SK-N-SH treated with all-trans-retinoic acid at 6 μM for 48 hours (cell line): ENCODE data around the gene ATF6.

Experiments
- ATAC-seq: fragments of 200-7000 bp; cut with Tn5 transposase; 3 replicates; pipeline ENCODE4 v1.9.1; 2020; ENCODE audit warnings: mild to moderate bottlenecking, moderate library complexity
- ARNTL ChIP-seq: fragments of 450-650 bp; formaldehyde crosslinking; IDR thresholded peaks from 2 replicates; pipeline ENCODE4 v1.5.0; 2020; ENCODE audit warnings: low read depth, mild to moderate bottlenecking, moderate library complexity, borderline replicate concordance
- CREB5 ChIP-seq: fragments of 250-450 bp; sonication (Bioruptor Pico); IDR thresholded peaks from 2 replicates; pipeline ENCODE4 v1.5.1; 2020; ENCODE audit warnings: low read depth, mild to moderate bottlenecking, moderate library complexity
- CSDC2 ChIP-seq: fragments of 250-450 bp; sonication (Bioruptor Pico); IDR thresholded peaks from 2 replicates; pipeline ENCODE4 v1.5.0; 2020; ENCODE audit warnings: mild to moderate bottlenecking, moderate library complexity
- CSRNP3 ChIP-seq: fragments of 250-450 bp; sonication (Bioruptor Pico); IDR thresholded peaks from 2 replicates; pipeline ENCODE4 v1.5.1; 2021; ENCODE audit warnings: mild to moderate bottlenecking, moderate library complexity
- ESRRG ChIP-seq: fragments of 250-450 bp; sonication (Bioruptor Pico); IDR thresholded peaks from 2 replicates; pipeline ENCODE4 v1.6.1; 2021; ENCODE audit warnings: mild to moderate bottlenecking
- GLIS3 ChIP-seq: fragments of 250-450 bp; sonication (Bioruptor Pico); IDR thresholded peaks from 2 replicates; pipeline ENCODE4 v1.5.0; 2020; ENCODE audit warnings: mild to moderate bottlenecking, moderate library complexity
- ISL1 ChIP-seq: fragments of 250-450 bp; sonication (Bioruptor Pico); IDR thresholded peaks from 2 replicates; pipeline ENCODE4 v2.1.2; 2022; ENCODE audit warnings: mild to moderate bottlenecking, moderate library complexity
- OSR1 ChIP-seq: fragments of 250-450 bp; sonication (Bioruptor Pico); IDR thresholded peaks from 2 replicates; pipeline ENCODE4 v1.8.0; 2022; ENCODE audit warnings: moderate library complexity, mild to moderate bottlenecking, inconsistent platforms
- PATZ1 ChIP-seq: fragments of 250-450 bp; sonication (Bioruptor Pico); IDR thresholded peaks from 2 replicates; pipeline ENCODE4 v1.8.0; 2020; ENCODE audit warnings: mild to moderate bottlenecking, moderate library complexity, borderline replicate concordance
- PPARA ChIP-seq: fragments of 250-450 bp; sonication (Bioruptor Pico); IDR thresholded peaks from 2 replicates; pipeline ENCODE4 v1.5.0; 2020; ENCODE audit warnings: mild to moderate bottlenecking, borderline replicate concordance
- RARB ChIP-seq: fragments of 250-450 bp; sonication (Bioruptor Pico); IDR thresholded peaks from 2 replicates; pipeline ENCODE4 v1.8.0; 2021; ENCODE audit warnings: mild to moderate bottlenecking, moderate library complexity
- SNAI2 ChIP-seq: fragments of 250-450 bp; sonication (Bioruptor Pico); IDR thresholded peaks from 2 replicates; pipeline ENCODE4 v1.5.0; 2020; ENCODE audit warnings: mild to moderate bottlenecking, moderate library complexity
- TCF4 ChIP-seq: fragments of 250-450 bp; sonication (Bioruptor Pico); IDR thresholded peaks from 2 replicates; pipeline ENCODE4 v1.8.0; 2021; ENCODE audit warnings: mild to moderate bottlenecking, moderate library complexity, borderline replicate concordance
- ZC3H10 ChIP-seq: fragments of 250-450 bp; sonication (Bioruptor Pico); IDR thresholded peaks from 2 replicates; pipeline ENCODE4 v1.5.1; 2021; ENCODE audit warnings: mild to moderate bottlenecking, moderate library complexity
- ZFP3 ChIP-seq: fragments of 250-450 bp; sonication (Bioruptor Pico); IDR thresholded peaks from 2 replicates; pipeline ENCODE4 v1.5.0; 2020; ENCODE audit warnings: mild to moderate bottlenecking, moderate library complexity
- ZFP30 ChIP-seq: fragments of 450-650 bp; formaldehyde crosslinking; IDR thresholded peaks from 2 replicates; pipeline ENCODE4 v1.5.0; 2022; ENCODE audit warnings: mild to moderate bottlenecking, moderate library complexity
- ZNF565 ChIP-seq: fragments of 450-650 bp; formaldehyde crosslinking; conservative IDR thresholded peaks from 2 replicates; pipeline ENCODE4 v1.5.0; 2020; ENCODE audit warnings: low read depth, mild to moderate bottlenecking, moderate library complexity
- ZNF70 ChIP-seq: fragments of 450-650 bp; formaldehyde crosslinking; IDR thresholded peaks from 2 replicates; pipeline ENCODE4 v1.5.0; 2020; ENCODE audit warnings: mild to moderate bottlenecking, moderate library complexity
- ZNF8 ChIP-seq: fragments of 450-650 bp; formaldehyde crosslinking; IDR thresholded peaks from 2 replicates; pipeline ENCODE4 v1.5.0; 2020; ENCODE audit warnings: mild to moderate bottlenecking, moderate library complexity
- TF ChIP-seq, protein P1 (sequence below): fragments of 250-450 bp; sonication (Bioruptor Pico); IDR thresholded peaks from 2 replicates; pipeline ENCODE4 v1.8.0; 2021; ENCODE audit warnings: low read depth, mild to moderate bottlenecking, moderate library complexity, borderline replicate concordance
- TF ChIP-seq, protein P2 (sequence below): fragments of 250-450 bp; sonication (Bioruptor Pico); IDR thresholded peaks from 2 replicates; pipeline ENCODE4 v1.5.0; 2020; ENCODE audit warnings: mild to moderate bottlenecking, moderate library complexity

The ATF6 gene

DNA sequence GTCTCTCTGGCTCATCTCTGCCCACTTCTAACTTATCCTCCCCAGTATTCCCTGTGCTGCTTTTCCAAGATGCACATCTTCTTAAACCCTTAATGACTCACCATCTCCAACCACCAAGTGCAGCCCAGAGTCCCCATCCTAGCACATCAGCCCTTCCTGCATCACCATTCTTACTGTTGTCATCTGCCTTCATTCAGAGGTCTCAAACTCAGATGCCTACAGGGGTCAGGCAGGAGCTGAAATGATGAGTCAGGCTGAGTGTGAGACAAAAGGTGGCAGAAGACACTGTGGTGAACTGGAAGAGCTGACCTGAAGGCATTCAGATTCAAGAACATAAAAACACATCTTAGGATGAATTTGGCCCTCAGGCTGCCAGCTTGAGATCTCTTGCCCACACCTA lies 223.0 kb downstream of the ATF6 start (continued):
- TF ChIP-seq, protein P1, sequence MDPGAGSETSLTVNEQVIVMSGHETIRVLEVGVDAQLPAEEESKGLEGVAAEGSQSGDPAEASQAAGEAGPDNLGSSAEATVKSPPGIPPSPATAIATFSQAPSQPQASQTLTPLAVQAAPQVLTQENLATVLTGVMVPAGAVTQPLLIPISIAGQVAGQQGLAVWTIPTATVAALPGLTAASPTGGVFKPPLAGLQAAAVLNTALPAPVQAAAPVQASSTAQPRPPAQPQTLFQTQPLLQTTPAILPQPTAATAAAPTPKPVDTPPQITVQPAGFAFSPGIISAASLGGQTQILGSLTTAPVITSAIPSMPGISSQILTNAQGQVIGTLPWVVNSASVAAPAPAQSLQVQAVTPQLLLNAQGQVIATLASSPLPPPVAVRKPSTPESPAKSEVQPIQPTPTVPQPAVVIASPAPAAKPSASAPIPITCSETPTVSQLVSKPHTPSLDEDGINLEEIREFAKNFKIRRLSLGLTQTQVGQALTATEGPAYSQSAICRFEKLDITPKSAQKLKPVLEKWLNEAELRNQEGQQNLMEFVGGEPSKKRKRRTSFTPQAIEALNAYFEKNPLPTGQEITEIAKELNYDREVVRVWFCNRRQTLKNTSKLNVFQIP (CRISPR knock-in tag), result no peak
- no peak for TF ChIP-seq ISL1 (CRISPR knock-in tag)
- TF ChIP-seq ARNTL (CRISPR knock-in tag), result no peak
- TF ChIP-seq OSR1 (CRISPR knock-in tag), result no peak

- TF ChIP-seq ZFP30 (no peak), ZNF8 (CRISPR knock-in tag) (no peak), ARNTL (CRISPR knock-in tag) (no peak), OSR1 (CRISPR knock-in tag) (no peak)
- ATAC-seq, result no peak
Measured at GRCh38 chr1:161989786-161990185, 223.7 kb downstream of the ATF6 start.

- TF ChIP-seq, protein P2, sequence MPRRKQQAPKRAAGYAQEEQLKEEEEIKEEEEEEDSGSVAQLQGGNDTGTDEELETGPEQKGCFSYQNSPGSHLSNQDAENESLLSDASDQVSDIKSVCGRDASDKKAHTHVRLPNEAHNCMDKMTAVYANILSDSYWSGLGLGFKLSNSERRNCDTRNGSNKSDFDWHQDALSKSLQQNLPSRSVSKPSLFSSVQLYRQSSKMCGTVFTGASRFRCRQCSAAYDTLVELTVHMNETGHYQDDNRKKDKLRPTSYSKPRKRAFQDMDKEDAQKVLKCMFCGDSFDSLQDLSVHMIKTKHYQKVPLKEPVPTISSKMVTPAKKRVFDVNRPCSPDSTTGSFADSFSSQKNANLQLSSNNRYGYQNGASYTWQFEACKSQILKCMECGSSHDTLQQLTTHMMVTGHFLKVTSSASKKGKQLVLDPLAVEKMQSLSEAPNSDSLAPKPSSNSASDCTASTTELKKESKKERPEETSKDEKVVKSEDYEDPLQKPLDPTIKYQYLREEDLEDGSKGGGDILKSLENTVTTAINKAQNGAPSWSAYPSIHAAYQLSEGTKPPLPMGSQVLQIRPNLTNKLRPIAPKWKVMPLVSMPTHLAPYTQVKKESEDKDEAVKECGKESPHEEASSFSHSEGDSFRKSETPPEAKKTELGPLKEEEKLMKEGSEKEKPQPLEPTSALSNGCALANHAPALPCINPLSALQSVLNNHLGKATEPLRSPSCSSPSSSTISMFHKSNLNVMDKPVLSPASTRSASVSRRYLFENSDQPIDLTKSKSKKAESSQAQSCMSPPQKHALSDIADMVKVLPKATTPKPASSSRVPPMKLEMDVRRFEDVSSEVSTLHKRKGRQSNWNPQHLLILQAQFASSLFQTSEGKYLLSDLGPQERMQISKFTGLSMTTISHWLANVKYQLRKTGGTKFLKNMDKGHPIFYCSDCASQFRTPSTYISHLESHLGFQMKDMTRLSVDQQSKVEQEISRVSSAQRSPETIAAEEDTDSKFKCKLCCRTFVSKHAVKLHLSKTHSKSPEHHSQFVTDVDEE (CRISPR knock-in tag), result no peak
- no peak for TF ChIP-seq CREB5 (CRISPR knock-in tag)
- no peak for TF ChIP-seq ISL1 (CRISPR knock-in tag)
- TF ChIP-seq SNAI2, result no peak
- TF ChIP-seq PPARA (CRISPR knock-in tag), result no peak
- TF ChIP-seq ZNF565, result no peak
- no peak for TF ChIP-seq TCF4 (CRISPR knock-in tag)
- no peak for TF ChIP-seq ARNTL (CRISPR knock-in tag)
- TF ChIP-seq CSDC2 (CRISPR knock-in tag), result no peak
- TF ChIP-seq ZFP30, result no peak
- no peak for TF ChIP-seq RARB (CRISPR knock-in tag)
- no peak for TF ChIP-seq ZC3H10 (CRISPR knock-in tag)
- no peak for TF ChIP-seq ZNF8 (CRISPR knock-in tag)
- TF ChIP-seq CSRNP3 (CRISPR knock-in tag), result no peak
- TF ChIP-seq GLIS3 (CRISPR knock-in tag), result no peak
- no peak for TF ChIP-seq PATZ1 (CRISPR knock-in tag)
- TF ChIP-seq ESRRG (CRISPR knock-in tag), result no peak
- TF ChIP-seq ZNF70 (CRISPR knock-in tag), result no peak
- no peak for ATAC-seq
Measured at GRCh38 chr1:161993576-161993975, 227.5 kb downstream of the ATF6 start.

DNA sequence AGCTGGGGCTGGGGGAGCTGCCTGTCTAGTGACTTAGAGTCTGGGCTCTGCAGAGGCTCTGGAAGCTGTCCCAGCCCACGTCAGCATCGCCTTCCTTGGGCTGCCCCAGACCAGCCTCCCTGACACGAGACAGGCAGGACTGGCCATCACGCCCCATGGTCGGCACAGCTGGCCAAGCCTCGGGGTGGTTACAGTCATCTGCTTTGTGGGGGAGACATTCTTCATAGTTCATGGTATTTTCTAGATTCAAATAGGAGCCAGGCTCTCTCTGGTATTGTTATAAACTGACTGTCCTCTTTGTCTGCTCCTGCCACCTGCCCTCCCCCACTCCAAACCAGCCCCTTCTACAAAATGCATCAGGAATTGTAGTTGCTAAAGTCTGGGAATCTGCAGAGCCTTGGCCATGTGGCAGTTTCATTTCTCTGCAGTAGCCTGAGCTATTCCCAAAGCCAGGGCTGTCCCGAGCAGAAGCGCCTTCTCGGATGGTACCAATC lies 228.1 kb downstream of the ATF6 start:
- TF ChIP-seq ZFP3 (no peak), ZFP30 (no peak)
- TF ChIP-seq, protein P2 (CRISPR knock-in tag), result no peak
- TF ChIP-seq, all 23 proteins: peak for 0
- no peak; the same call in 2 of the 3 replicates for ATAC-seq
